ENCODE results near the gene SLC7A11. TPM values are rescaled to one million over a fixed set of nuclear protein-coding genes. Genes with fewer than 3 reads are reported as not detected.

The SLC7A11 gene
- total RNA-seq, 4 donors from 2014 or later = 6.2 to 39.8 (median 8.8) TPM

DNA sequence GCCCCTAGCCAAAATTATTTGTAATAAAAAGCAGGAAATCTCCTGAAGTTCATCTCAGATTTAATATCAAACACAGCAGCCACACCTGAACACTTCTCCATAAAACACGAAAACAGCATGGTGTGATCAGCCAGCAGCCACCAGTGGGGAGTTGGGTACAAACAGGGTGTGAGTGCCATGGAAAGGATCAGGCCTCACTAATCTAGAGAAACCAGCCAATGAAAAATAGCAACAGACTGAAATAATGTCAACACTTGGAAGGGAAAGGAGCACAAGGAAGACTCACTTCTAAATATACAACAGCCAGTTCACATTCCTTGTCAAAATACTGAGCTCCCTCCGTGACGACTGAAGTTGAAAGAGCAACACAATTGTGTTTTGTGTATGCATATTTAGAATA lies 46.0 kb downstream of the SLC7A11 start:
- intact Hi-C loops (cut with DNase I) = no loop called here
- Histone ChIP-seq H3K9me3 (no peaks in the 10 kb centered on the region), H3K36me3 (no peaks in the 10 kb centered on the region), H3K4me3 (replicated peaks in 1 of 3) (no peak overlapping the region), H3K27me3 (no peaks in the 10 kb centered on the region), H3K27ac (peak overlapping the region; percentile 21 to 57 (median 30)), H3K4me1 (peaks cover 23 to 24% of the 10 kb centered on the region in 2 donors)
- peak in 1 of 2 donors; percentile 27 for DNase-seq
- WGBS, 2 donors = 49 to 51% methylated on average over 3 of the region's 3 CpGs
- no peak for TF ChIP-seq POLR2A (IDR thresholded peaks at IDR 0.05)
- TF ChIP-seq, protein P1, sequence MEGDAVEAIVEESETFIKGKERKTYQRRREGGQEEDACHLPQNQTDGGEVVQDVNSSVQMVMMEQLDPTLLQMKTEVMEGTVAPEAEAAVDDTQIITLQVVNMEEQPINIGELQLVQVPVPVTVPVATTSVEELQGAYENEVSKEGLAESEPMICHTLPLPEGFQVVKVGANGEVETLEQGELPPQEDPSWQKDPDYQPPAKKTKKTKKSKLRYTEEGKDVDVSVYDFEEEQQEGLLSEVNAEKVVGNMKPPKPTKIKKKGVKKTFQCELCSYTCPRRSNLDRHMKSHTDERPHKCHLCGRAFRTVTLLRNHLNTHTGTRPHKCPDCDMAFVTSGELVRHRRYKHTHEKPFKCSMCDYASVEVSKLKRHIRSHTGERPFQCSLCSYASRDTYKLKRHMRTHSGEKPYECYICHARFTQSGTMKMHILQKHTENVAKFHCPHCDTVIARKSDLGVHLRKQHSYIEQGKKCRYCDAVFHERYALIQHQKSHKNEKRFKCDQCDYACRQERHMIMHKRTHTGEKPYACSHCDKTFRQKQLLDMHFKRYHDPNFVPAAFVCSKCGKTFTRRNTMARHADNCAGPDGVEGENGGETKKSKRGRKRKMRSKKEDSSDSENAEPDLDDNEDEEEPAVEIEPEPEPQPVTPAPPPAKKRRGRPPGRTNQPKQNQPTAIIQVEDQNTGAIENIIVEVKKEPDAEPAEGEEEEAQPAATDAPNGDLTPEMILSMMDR (IDR thresholded peaks at IDR 0.05) = no peak

DNA sequence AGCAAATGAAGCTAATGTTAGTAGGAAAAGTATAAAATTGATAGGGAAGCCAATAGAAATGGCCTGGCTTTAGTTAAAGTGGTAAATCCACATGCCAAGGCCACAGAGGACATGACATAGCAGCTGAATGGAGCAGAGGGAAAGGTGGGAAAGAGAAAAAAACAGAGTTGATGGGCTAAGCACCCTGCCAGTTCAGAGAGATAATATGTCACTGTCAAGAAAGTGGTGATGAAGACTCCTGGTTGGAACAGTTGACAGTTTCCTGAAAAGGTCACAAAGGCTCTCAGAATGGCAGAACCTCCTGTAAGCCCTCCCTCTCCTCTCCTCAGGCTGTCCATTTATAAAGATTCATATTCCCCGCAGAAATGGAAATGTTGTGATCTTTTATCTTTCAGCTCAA lies 48.2 kb downstream of the SLC7A11 start:
- 94 to 98% methylated on average over 1 of the region's 1 CpG for WGBS, 2 donors
- Histone ChIP-seq H3K4me1 (peaks cover 11 to 21% of the 10 kb centered on the region in 2 donors), H3K36me3 (no peaks in the 10 kb centered on the region), H3K4me3 (replicated peaks in 1 of 3) (no peak overlapping the region), H3K27ac (no peak overlapping the region), H3K27me3 (no peaks in the 10 kb centered on the region), H3K9me3 (no peaks in the 10 kb centered on the region)
- TF ChIP-seq, protein P1 (IDR thresholded peaks at IDR 0.05) = no peak
- TF ChIP-seq POLR2A (IDR thresholded peaks at IDR 0.05) = no peak
- no peak for DNase-seq
- intact Hi-C loops (cut with DNase I) = no loop called here

GRCh38 chr4:138192113-138192512 lies 50.0 kb downstream of the SLC7A11 start:
- no peak for DNase-seq
- TF ChIP-seq POLR2A (IDR thresholded peaks at IDR 0.05) = no peak
- TF ChIP-seq, protein P1 (IDR thresholded peaks at IDR 0.05) = no peak
- intact Hi-C loops (cut with DNase I) = no loop called here
- 85 to 92% methylated on average over 2 of the region's 2 CpGs for whole genome bisulfite sequencing, 2 donors
- Histone ChIP-seq H3K4me1 (peaks cover 9 to 26% of the 10 kb centered on the region in 2 donors), H3K27ac (no peak overlapping the region), H3K4me3 (replicated peaks in 1 of 3) (no peak overlapping the region), H3K36me3 (no peaks in the 10 kb centered on the region), H3K9me3 (no peaks in the 10 kb centered on the region), H3K27me3 (no peaks in the 10 kb centered on the region)

DNA sequence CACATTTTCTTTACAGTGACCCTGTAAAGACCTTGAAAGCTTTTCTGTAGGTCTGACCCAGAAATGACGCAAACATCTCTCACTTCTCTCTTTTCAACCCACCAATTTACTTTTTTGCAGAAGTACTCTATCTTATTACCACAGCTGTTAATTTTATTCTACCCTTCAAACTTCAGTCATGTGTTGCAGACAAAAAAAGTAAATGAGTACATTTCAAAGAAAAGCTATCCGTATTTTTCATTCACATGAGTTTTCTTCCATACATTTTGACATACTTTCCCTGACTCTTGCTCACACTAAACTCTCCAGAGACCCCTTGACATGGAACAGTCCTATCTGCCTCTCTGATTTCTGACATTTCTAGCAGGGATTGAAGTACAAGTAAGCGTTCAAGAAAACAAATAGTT lies 51.7 kb downstream of the SLC7A11 start:
- Histone ChIP-seq H3K9me3 (no peaks in the 10 kb centered on the region), H3K4me1 (peaks cover 0 to 15% of the 10 kb centered on the region in 2 donors), H3K27ac (no peak overlapping the region), H3K27me3 (no peaks in the 10 kb centered on the region), H3K36me3 (no peaks in the 10 kb centered on the region), H3K4me3 (replicated peaks in 1 of 3) (no peak overlapping the region)
- 51 to 52% methylated on average over 3 of the region's 3 CpGs for WGBS, 2 donors
- no peak for DNase-seq
- no peak for TF ChIP-seq POLR2A (IDR thresholded peaks at IDR 0.05)
- TF ChIP-seq, protein P1 (IDR thresholded peaks at IDR 0.05) = no peak
- intact Hi-C loops (cut with DNase I) = no loop called here

- Histone ChIP-seq H3K36me3 (no peaks in the 10 kb centered on the region), H3K4me3 (replicated peaks in 1 of 3) (no peak overlapping the region), H3K9me3 (no peaks in the 10 kb centered on the region), H3K27me3 (no peaks in the 10 kb centered on the region), H3K27ac (no peak overlapping the region), H3K4me1 (peaks cover 0 to 15% of the 10 kb centered on the region in 2 donors)
- TF ChIP-seq POLR2A (IDR thresholded peaks at IDR 0.05) = no peak
- TF ChIP-seq, protein P1 (IDR thresholded peaks at IDR 0.05) = no peak
- intact Hi-C loops (cut with DNase I) = no loop called here
- 89 to 91% methylated on average over 4 of the region's 4 CpGs for WGBS, 2 donors
- no peak for DNase-seq
Observed at GRCh38 chr4:138189206-138189605, 52.9 kb downstream of the SLC7A11 start.

Measured in thyroid gland (tissue), 4 donors.